Vagina (tissue), 2 donors: ENCODE data around the gene HSD11B1.

Experiments
- POLR2A ChIP-seq, 2 donors: fragments of 450-650 bp; IDR thresholded peaks; one replicate each; pipeline ENCODE4 v1.6.1; 2017; ENCODE audit warnings: antibody characterized with exemption in 2 of 2, mild to moderate bottlenecking in 2 of 2, moderate library complexity in 2 of 2
- POLR2AphosphoS5 ChIP-seq, 2 donors: sonication (generic); formaldehyde crosslinking; IDR thresholded peaks; one replicate each; pipeline ENCODE4 v1.9.0; 2017; ENCODE audit warnings: antibody characterized with exemption in 2 of 2, mild to moderate bottlenecking in 2 of 2, low read depth in 1 of 2; ENCODE audit not compliant: insufficient read depth in 1 of 2
- TF ChIP-seq, protein P1 (sequence below), 3 experiments: fragments of 450-650 bp in 2 of 3; fragments of 200-600 bp in 1 of 3; sonication (generic) in 1 of 3; IDR thresholded peaks; one replicate each; pipeline ENCODE4 v1.5.1; 2017 to 2019; ENCODE audit warnings: antibody characterized with exemption in 3 of 3, mild to moderate bottlenecking in 2 of 3, moderate library complexity in 2 of 3

DNA sequence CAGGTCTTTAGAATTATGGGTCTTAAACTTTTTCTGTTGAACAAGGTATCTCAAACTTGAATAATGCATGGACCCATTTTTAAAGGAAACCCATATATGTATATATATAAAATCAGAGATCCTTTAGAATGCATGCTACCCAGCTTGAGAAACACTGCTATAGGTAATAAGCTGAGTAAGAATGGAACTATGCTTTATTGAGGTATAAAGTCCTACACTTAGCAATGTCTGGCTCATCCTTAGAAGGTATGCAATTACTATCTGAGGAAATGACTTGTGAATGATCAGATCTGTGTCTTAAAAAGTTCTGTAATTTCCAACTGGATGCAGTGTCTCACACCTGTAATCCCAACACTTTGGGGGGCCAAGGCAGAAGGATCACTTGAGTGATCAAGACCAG is 62.5 kb downstream of the HSD11B1 start:
- TF ChIP-seq, protein P1, sequence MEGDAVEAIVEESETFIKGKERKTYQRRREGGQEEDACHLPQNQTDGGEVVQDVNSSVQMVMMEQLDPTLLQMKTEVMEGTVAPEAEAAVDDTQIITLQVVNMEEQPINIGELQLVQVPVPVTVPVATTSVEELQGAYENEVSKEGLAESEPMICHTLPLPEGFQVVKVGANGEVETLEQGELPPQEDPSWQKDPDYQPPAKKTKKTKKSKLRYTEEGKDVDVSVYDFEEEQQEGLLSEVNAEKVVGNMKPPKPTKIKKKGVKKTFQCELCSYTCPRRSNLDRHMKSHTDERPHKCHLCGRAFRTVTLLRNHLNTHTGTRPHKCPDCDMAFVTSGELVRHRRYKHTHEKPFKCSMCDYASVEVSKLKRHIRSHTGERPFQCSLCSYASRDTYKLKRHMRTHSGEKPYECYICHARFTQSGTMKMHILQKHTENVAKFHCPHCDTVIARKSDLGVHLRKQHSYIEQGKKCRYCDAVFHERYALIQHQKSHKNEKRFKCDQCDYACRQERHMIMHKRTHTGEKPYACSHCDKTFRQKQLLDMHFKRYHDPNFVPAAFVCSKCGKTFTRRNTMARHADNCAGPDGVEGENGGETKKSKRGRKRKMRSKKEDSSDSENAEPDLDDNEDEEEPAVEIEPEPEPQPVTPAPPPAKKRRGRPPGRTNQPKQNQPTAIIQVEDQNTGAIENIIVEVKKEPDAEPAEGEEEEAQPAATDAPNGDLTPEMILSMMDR (IDR thresholded peaks at IDR 0.05), result no peak
- TF ChIP-seq POLR2AphosphoS5 (IDR thresholded peaks at IDR 0.05; ENCODE audit: insufficient read depth in 1 of 2, low read depth in 1 of 2) (no peak), POLR2A (IDR thresholded peaks at IDR 0.05) (no peak)
